MM.1S (cell line): Measurements from ENCODE around the gene OR5H1.

Experiments
- DNase-seq: peaks from one replicate; pipeline ENCODE4 v3.0.0-alpha.2; 2015
- H2AFZ ChIP-seq: fragments of 300-600 bp; sonication (generic); 2 replicates; pipeline ENCODE4 v1.6.0; 2016; ENCODE audit warnings: antibody characterized with exemption, low read length
- H3F3A ChIP-seq: fragments of 300-600 bp; sonication (generic); 2 replicates; pipeline ENCODE4 v1.6.1; 2016; ENCODE audit warnings: mild to moderate bottlenecking, antibody characterized with exemption, low read length, moderate library complexity, mixed read lengths; ENCODE audit not compliant: insufficient read depth
- H3K27ac ChIP-seq: fragments of 300-600 bp; sonication (generic); 2 replicates; pipeline ENCODE4 v1.5.1; 2016; ENCODE audit warnings: mild to moderate bottlenecking, low read length
- H3K27me3 ChIP-seq: fragments of 300-600 bp; sonication (generic); replicated peaks from 2 replicates; pipeline ENCODE4 v1.6.0; 2016; ENCODE audit warnings: low read length; ENCODE audit not compliant: insufficient read depth
- H3K36me3 ChIP-seq: fragments of 300-600 bp; sonication (generic); replicated peaks from 2 replicates; pipeline ENCODE4 v1.6.1; 2016; ENCODE audit warnings: mild to moderate bottlenecking, low read length, mixed read lengths; ENCODE audit not compliant: insufficient read depth
- H3K4me1 ChIP-seq: fragments of 300-600 bp; sonication (generic); 2 replicates; pipeline ENCODE4 v1.6.1; 2016; ENCODE audit warnings: low read length, mixed read lengths
- H3K4me2 ChIP-seq: fragments of 300-600 bp; sonication (generic); 2 replicates; pipeline ENCODE4 v1.6.0; 2016; ENCODE audit warnings: low read depth, low read length
- H3K4me3 ChIP-seq: fragments of 300-600 bp; sonication (generic); 2 replicates; pipeline ENCODE4 v1.5.1; 2016; ENCODE audit warnings: low read length, mixed read lengths
- H3K79me2 ChIP-seq: fragments of 300-600 bp; sonication (generic); 2 replicates; pipeline ENCODE4 v1.6.1; 2016; ENCODE audit warnings: mixed run types, low read length, mixed read lengths
- H3K9ac ChIP-seq: fragments of 300-600 bp; sonication (generic); 2 replicates; pipeline ENCODE4 v1.6.1; 2016; ENCODE audit warnings: low read length, mixed read lengths
- H3K9me2 ChIP-seq: fragments of 300-600 bp; sonication (generic); replicated peaks from 2 replicates; pipeline ENCODE4 v1.6.1; 2016; ENCODE audit warnings: mild to moderate bottlenecking, low read length, mixed read lengths; ENCODE audit not compliant: insufficient read depth
- H3K9me3 ChIP-seq: fragments of 300-600 bp; sonication (generic); replicated peaks from 2 replicates; pipeline ENCODE4 v1.6.1; 2016; ENCODE audit warnings: mild to moderate bottlenecking, low read length, mixed read lengths; ENCODE audit not compliant: insufficient read depth
- H4K20me1 ChIP-seq: fragments of 300-600 bp; sonication (generic); 2 replicates; pipeline ENCODE4 v1.6.1; 2016; ENCODE audit warnings: mild to moderate bottlenecking, low read length, moderate library complexity, mixed read lengths; ENCODE audit not compliant: insufficient read depth
- CTCF ChIP-seq: fragments of 300-600 bp; sonication (generic); IDR thresholded peaks from 2 replicates; pipeline ENCODE4 v1.5.1; 2016; ENCODE audit warnings: antibody characterized with exemption, low read length, mixed read lengths
- EZH2 ChIP-seq: fragments of 300-600 bp; sonication (generic); optimal IDR thresholded peaks from 2 replicates; pipeline ENCODE3; 2017; ENCODE audit warnings: low read depth, mild to moderate bottlenecking, antibody characterized with exemption, low read length, mixed read lengths
- EZH2phosphoT487 ChIP-seq: fragments of 300-600 bp; sonication (generic); IDR thresholded peaks from 2 replicates; pipeline ENCODE4 v1.6.1; 2018; ENCODE audit warnings: antibody characterized with exemption, low read length

The OR5H1 gene

DNA sequence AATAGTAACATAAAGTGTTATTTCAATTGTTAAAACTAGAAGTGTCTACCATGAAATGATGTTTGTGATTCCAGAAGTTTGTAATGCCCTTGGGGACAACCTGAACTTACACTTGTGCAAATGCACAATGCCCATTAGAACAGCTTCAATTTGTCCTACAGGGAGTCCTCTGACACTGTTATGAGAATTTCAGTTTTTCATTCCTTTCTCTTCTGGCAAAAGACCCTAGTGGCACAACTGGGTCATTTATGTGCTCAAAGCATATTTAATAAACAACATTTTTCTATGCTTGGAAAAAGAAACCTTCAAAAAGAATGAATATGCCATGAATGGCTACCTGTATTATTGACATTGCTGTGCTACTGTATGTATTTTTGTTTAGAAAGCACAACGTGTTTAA, at the start of gene OR5H1:
TSS of gene OR5H1 (plus strand) at position 301 of the 400 bp plus-strand sequence. CDS start 1,977 bp downstream, outside the sequence.
- TF ChIP-seq CTCF (no peak), EZH2phosphoT487 (no peak), EZH2 (no peak)
- Histone ChIP-seq H3K79me2 (no peaks in the 10 kb centered on the region), H3K4me3 (no peak within 1 kb of the TSS), H3K27ac (no peak within 1 kb of the TSS), H3K4me2 (no peak within 1 kb of the TSS), H3K9me3 (no peaks in the 10 kb centered on the region), H3F3A (no peaks in the 10 kb centered on the region), H3K36me3 (no peaks in the 10 kb centered on the region), H4K20me1 (no peaks in the 10 kb centered on the region), H2AFZ (no peak within 1 kb of the TSS), H3K4me1 (no peaks in the 10 kb centered on the region), H3K9ac (no peak within 1 kb of the TSS), H3K27me3 (no peaks in the 10 kb centered on the region), H3K9me2 (no peaks in the 10 kb centered on the region)
- no peak for DNase-seq

DNA sequence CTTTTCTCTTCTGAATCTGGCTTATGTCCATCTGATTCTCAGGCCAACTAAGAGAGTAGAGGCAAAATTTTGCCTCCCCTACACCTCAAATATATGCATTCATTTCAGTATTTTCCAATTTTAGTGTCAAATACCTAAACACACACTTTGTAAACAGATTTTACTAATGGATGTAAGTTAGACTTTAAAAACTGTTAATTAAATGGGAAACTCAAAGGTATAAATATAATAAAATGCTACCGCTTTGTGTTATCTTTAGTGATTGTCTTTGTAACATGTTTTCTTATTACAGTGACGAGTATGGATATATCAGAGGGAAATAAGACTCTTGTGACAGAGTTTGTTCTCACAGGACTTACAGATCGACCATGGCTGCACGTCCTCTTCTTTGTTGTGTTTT, 43.6 kb upstream of the OR5H1 start, which contains the start of gene OR5AC2:
TSS of gene OR5AC2 (plus strand) at position 301 of the 400 bp plus-strand sequence. CDS start at position 301, 0 bp downstream.
- Histone ChIP-seq H3K9me2 (no peaks in the 10 kb centered on the region), H3K4me3 (no peak within 1 kb of the TSS), H2AFZ (no peak within 1 kb of the TSS), H3K9ac (no peak within 1 kb of the TSS), H3K27ac (no peak within 1 kb of the TSS), H3K79me2 (no peaks in the 10 kb centered on the region), H3K27me3 (no peaks in the 10 kb centered on the region), H3K4me2 (no peak within 1 kb of the TSS), H3K4me1 (no peaks in the 10 kb centered on the region), H4K20me1 (no peaks in the 10 kb centered on the region), H3F3A (no peaks in the 10 kb centered on the region), H3K9me3 (no peaks in the 10 kb centered on the region), H3K36me3 (no peaks in the 10 kb centered on the region)
- no peak for DNase-seq
- TF ChIP-seq CTCF = no peak
- TF ChIP-seq EZH2phosphoT487 = no peak
- TF ChIP-seq EZH2 = no peak

GRCh38 chr3:98095882-98096281, 34.6 kb upstream of the OR5H1 start:
- no peaks in the 10 kb centered on the region for H3K4me1 ChIP-seq
- no peak overlapping the region for H3K4me3 ChIP-seq
- H4K20me1 ChIP-seq = no peaks in the 10 kb centered on the region
- H3K79me2 ChIP-seq = no peaks in the 10 kb centered on the region
- H3K4me2 ChIP-seq = no peak overlapping the region
- H3K9me2 ChIP-seq = no peaks in the 10 kb centered on the region
- H3K9me3 ChIP-seq = no peaks in the 10 kb centered on the region
- no peak overlapping the region for H3K27ac ChIP-seq
- no peak overlapping the region for H2AFZ ChIP-seq
- H3F3A ChIP-seq = no peaks in the 10 kb centered on the region
- TF ChIP-seq EZH2 (no peak), EZH2phosphoT487 (no peak), CTCF (no peak)
- no peaks in the 10 kb centered on the region for H3K36me3 ChIP-seq
- H3K9ac ChIP-seq = no peak overlapping the region
- no peak for DNase-seq
- H3K27me3 ChIP-seq = no peaks in the 10 kb centered on the region
